ENCODE results near the gene A4GNT.

DNA sequence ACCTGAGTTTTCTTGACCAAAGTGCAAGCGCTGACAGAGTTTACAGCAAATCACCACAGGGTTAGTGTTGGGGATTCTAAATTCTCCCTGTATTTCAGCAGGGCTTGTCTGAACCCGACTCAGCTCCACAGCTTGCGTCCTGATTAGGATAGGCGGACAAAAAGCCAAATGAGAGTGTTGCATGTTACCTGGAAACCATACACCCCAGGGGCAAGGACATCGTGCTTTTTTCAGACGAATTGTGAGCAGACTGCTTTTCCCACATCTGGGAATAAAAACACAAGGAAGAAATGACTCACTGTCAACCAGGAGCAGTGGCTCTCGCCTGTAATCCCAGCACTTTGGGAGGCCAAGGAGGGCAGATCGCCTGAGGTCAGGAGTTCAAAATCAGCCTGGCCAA is 19.8 kb downstream of the A4GNT start:
- TF ChIP-seq, protein P1, sequence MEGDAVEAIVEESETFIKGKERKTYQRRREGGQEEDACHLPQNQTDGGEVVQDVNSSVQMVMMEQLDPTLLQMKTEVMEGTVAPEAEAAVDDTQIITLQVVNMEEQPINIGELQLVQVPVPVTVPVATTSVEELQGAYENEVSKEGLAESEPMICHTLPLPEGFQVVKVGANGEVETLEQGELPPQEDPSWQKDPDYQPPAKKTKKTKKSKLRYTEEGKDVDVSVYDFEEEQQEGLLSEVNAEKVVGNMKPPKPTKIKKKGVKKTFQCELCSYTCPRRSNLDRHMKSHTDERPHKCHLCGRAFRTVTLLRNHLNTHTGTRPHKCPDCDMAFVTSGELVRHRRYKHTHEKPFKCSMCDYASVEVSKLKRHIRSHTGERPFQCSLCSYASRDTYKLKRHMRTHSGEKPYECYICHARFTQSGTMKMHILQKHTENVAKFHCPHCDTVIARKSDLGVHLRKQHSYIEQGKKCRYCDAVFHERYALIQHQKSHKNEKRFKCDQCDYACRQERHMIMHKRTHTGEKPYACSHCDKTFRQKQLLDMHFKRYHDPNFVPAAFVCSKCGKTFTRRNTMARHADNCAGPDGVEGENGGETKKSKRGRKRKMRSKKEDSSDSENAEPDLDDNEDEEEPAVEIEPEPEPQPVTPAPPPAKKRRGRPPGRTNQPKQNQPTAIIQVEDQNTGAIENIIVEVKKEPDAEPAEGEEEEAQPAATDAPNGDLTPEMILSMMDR (IDR thresholded peaks at IDR 0.05) = no peak
- TF ChIP-seq POLR2A (IDR thresholded peaks at IDR 0.05) = no peak
